ENCODE results near the gene PHLDB2. TPM values are rescaled to one million over a fixed set of nuclear protein-coding genes. Genes with fewer than 3 reads are reported as not detected.

The PHLDB2 gene
- total RNA-seq, 4 donors from 2014 or later = 56.9 to 108 (median 68.7) TPM

DNA sequence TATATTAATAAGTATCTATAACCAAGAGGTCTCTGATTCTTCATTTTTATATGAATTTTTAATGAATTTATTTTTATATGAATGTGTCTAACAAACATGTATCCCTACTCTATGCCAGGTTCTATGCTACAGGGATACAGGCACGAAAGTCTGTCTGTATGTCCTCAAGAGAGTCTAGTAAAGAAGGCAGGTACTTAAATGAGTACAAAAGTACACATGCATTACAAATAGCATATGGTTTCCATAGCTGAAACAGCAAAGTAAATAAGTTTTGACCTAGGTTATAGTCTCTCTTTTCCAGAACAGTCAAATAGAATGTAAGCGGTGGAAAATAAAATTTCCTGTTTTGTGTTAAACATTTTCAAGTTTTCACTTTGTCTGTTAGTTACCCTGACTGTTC is 106.4 kb downstream of the PHLDB2 start:
- Histone ChIP-seq H3K27me3 (no peaks in the 10 kb centered on the region), H3K4me1 (peaks cover 0 to 13% of the 10 kb centered on the region in 2 donors), H3K4me3 (no peak overlapping the region), H3K9me3 (no peaks in the 10 kb centered on the region), H3K36me3 (no peaks in the 10 kb centered on the region), H3K27ac (no peak overlapping the region)
- intact Hi-C loops (cut with DNase I; ENCODE audit: low total_unique reads) = loop anchor here (5.0 kb wide), 1 partner anchor 248 kb away; no protein-coding TSS in a partner anchor
- DNase-seq = no peak
- no peak for TF ChIP-seq POLR2A (IDR thresholded peaks at IDR 0.05)
- TF ChIP-seq, protein P1, sequence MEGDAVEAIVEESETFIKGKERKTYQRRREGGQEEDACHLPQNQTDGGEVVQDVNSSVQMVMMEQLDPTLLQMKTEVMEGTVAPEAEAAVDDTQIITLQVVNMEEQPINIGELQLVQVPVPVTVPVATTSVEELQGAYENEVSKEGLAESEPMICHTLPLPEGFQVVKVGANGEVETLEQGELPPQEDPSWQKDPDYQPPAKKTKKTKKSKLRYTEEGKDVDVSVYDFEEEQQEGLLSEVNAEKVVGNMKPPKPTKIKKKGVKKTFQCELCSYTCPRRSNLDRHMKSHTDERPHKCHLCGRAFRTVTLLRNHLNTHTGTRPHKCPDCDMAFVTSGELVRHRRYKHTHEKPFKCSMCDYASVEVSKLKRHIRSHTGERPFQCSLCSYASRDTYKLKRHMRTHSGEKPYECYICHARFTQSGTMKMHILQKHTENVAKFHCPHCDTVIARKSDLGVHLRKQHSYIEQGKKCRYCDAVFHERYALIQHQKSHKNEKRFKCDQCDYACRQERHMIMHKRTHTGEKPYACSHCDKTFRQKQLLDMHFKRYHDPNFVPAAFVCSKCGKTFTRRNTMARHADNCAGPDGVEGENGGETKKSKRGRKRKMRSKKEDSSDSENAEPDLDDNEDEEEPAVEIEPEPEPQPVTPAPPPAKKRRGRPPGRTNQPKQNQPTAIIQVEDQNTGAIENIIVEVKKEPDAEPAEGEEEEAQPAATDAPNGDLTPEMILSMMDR (IDR thresholded peaks at IDR 0.05) = no peak

DNA sequence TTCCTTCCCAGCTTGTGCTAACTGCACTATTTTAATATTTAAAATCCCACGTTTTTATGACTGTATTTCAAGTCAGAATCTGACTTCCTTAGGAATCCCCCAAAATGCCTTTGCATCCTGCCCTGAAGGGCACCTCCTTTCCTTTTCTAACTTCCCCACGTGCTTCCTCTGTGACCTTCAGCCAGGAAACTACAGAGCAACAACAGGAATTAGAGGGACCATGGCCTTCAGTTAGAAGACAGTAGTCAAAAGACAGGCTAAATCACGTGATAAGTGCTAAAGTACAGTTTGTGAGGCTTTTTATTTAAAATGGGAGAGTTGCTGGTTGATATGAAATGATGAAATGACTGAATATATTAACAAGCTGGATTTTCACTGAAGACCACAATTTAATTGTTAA is 108.0 kb downstream of the PHLDB2 start:
- Histone ChIP-seq H3K27me3 (no peaks in the 10 kb centered on the region), H3K4me1 (peaks cover 0 to 13% of the 10 kb centered on the region in 2 donors), H3K9me3 (no peaks in the 10 kb centered on the region), H3K27ac (peak overlapping the region; percentile 20 to 54), H3K4me3 (no peak overlapping the region), H3K36me3 (no peaks in the 10 kb centered on the region)
- DNase-seq = no peak
- intact Hi-C loops (cut with DNase I; ENCODE audit: low total_unique reads) = loop anchor here (5.0 kb wide), 1 partner anchor 250 kb away; no protein-coding TSS in a partner anchor
- TF ChIP-seq, protein P1 (IDR thresholded peaks at IDR 0.05) = no peak
- TF ChIP-seq POLR2A (IDR thresholded peaks at IDR 0.05) = no peak

DNA sequence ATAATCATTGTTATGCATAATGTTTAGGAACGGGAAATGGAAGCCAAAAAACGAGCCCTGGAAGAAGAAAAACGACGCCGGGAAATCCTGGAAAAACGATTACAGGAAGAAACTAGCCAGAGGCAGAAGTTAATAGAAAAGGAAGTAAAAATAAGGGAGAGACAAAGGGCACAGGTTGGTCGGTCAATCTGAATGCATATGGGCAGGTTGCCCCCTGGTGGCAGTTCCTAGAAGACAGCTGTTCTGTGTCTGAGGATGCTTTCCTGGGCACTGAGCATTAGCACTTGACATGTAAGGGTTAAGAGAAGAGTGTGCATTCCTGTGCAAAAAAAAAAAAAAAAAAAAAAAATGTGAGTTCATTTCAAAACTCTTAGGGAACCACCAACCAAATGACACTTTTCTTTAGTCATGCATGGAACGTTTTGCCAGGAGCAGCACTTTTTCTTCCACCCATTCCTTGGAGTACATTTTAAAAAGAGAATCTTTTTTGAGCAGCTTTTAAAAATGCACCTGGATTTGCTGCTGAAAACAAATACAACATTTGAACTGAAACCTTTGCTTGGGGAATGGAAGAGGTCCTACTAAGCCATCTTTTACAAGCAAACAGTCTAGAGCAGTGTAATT is 108.7 kb downstream of the PHLDB2 start:
- intact Hi-C loops (cut with DNase I; ENCODE audit: low total_unique reads) = loop anchor here (5.0 kb wide), 1 partner anchor 250 kb away; no protein-coding TSS in a partner anchor
- no peaks in the 10 kb centered on the region for H3K9me3 ChIP-seq
- no peaks in the 10 kb centered on the region for H3K36me3 ChIP-seq
- peak; percentile 77 to 86 for DNase-seq
- no peak overlapping the region for H3K4me3 ChIP-seq
- peak overlapping the region; percentile 20 to 54 for H3K27ac ChIP-seq
- H3K27me3 ChIP-seq = no peaks in the 10 kb centered on the region
- H3K4me1 ChIP-seq = peaks cover 0 to 13% of the 10 kb centered on the region in 2 donors
- TF ChIP-seq, protein P1 (IDR thresholded peaks at IDR 0.05) = peak; percentile 84 to 87 (median 85)
- no peak for TF ChIP-seq POLR2A (IDR thresholded peaks at IDR 0.05)

DNA sequence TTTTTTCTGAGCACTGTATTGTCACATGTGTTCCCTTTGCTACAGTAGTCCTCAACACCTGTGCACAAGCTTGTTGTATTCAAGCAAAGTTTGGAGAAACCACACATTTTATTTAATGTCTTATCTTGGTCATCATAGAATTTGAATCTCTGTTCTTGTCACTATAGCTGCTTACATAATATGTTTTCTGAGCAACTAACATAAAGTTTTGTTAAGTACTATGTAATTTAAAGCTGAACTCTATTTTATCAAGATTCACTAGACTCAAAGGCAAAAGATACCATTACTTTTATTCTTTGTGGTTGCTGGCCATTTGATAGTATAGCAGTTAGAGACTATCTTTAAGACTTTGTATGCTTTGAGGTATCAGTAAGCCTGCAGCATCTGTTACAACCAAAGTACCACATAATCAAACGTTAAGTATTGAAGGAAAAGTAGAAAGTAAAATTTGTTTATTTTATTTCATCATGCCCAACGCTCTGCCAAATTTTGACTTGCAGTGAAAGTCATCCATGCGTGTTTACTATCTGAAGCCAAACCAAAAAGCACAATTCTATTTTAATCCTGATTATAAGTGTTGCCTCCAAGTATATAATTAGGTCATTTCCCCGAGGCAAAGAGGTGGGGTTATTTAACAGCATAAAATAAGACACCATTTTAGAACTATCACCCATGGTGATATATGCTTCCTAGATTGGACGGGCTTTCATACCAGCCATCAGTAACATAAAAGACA is 109.4 kb downstream of the PHLDB2 start:
- intact Hi-C loops (cut with DNase I; ENCODE audit: low total_unique reads) = loop anchor here (5.0 kb wide), 1 partner anchor 251 kb away; no protein-coding TSS in a partner anchor
- DNase-seq = no peak
- Histone ChIP-seq H3K4me1 (peaks cover 0 to 13% of the 10 kb centered on the region in 2 donors), H3K9me3 (no peaks in the 10 kb centered on the region), H3K27ac (no peak overlapping the region), H3K36me3 (no peaks in the 10 kb centered on the region), H3K4me3 (no peak overlapping the region), H3K27me3 (no peaks in the 10 kb centered on the region)
- TF ChIP-seq POLR2A (IDR thresholded peaks at IDR 0.05) = no peak
- TF ChIP-seq, protein P1 (IDR thresholded peaks at IDR 0.05) = no peak

DNA sequence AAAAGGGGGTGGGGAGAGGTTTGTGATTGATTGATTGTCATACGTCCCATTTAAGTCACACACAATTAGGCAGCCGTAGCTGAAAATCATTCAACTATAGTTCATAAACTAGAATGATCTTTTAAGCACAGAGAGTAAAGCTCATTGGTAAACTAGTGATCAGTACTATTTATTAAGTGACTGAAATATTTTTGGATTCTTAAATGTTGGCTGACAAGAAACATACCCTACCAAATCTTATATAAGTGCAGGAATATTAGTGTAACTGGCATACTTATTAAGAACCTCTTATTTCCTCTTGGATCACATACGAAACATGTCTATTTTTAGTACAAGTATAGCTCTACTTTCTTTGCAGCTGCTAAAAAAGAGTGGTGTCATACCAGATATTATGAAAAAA is 111.3 kb downstream of the PHLDB2 start:
- H3K4me1 ChIP-seq = peaks cover 0 to 13% of the 10 kb centered on the region in 2 donors
- no peak overlapping the region for H3K4me3 ChIP-seq
- no peak for DNase-seq
- TF ChIP-seq, protein P1 (IDR thresholded peaks at IDR 0.05) = no peak
- no peak for TF ChIP-seq POLR2A (IDR thresholded peaks at IDR 0.05)
- no peaks in the 10 kb centered on the region for H3K27me3 ChIP-seq
- H3K36me3 ChIP-seq = no peaks in the 10 kb centered on the region
- intact Hi-C loops (cut with DNase I; ENCODE audit: low total_unique reads) = no loop called here
- no peaks in the 10 kb centered on the region for H3K9me3 ChIP-seq
- no peak overlapping the region for H3K27ac ChIP-seq

Measured in uterus (tissue), 4 donors.